ENCODE measurements around the gene CSNK1G1. TPM values are rescaled to one million over a fixed set of nuclear protein-coding genes. Genes with fewer than 3 reads are reported as not detected.

CSNK1G1 gene
- total RNA-seq, 1 donor from 2014 or later: 27.7 TPM

- Mint-ChIP-seq H3K36me3 (ENCODE audit: insufficient read depth) (no peaks in the 10 kb centered on the region), H3K4me3 (ENCODE audit: low read depth) (no peak overlapping the region), H3K27me3 (no peaks in the 10 kb centered on the region), H3K9me3 (ENCODE audit: low read depth) (no peaks in the 10 kb centered on the region), H3K4me1 (ENCODE audit: low read depth) (peaks cover 6% of the 10 kb centered on the region), H3K27ac (no peak overlapping the region)
- DNase-seq (ENCODE audit: low spot score, unreplicated experiment): no peak
- TF ChIP-seq CTCF (IDR thresholded peaks at IDR 0.05; ENCODE audit: unreplicated experiment): no peak
Observed at GRCh38 chr15:64286473-64286872, 69.5 kb downstream of the CSNK1G1 start.

GRCh38 chr15:64285871-64286270 lies 70.1 kb downstream of the CSNK1G1 start:
- H3K4me1 Mint-ChIP-seq (ENCODE audit: low read depth): peaks cover 6% of the 10 kb centered on the region
- no peaks in the 10 kb centered on the region for H3K9me3 Mint-ChIP-seq (ENCODE audit: low read depth)
- no peak overlapping the region for H3K27ac Mint-ChIP-seq

GRCh38 chr15:64285150-64285549 lies 70.8 kb downstream of the CSNK1G1 start:
- H3K27ac Mint-ChIP-seq: no peak overlapping the region
- no peak for TF ChIP-seq CTCF (IDR thresholded peaks at IDR 0.05; ENCODE audit: unreplicated experiment)

More at GRCh38 chr15:64285871-64286270, 70.1 kb downstream of the CSNK1G1 start:
- Mint-ChIP-seq H3K4me3 (ENCODE audit: low read depth) (no peak overlapping the region), H3K27me3 (no peaks in the 10 kb centered on the region), H3K36me3 (ENCODE audit: insufficient read depth) (peaks cover 2% of the 10 kb centered on the region)
- no peak for DNase-seq (ENCODE audit: low spot score, unreplicated experiment)
- TF ChIP-seq CTCF (IDR thresholded peaks at IDR 0.05; ENCODE audit: unreplicated experiment): no peak

GRCh38 chr15:64284042-64284441 lies 71.9 kb downstream of the CSNK1G1 start:
- Mint-ChIP-seq H3K27me3 (no peaks in the 10 kb centered on the region), H3K4me3 (ENCODE audit: low read depth) (no peak overlapping the region), H3K4me1 (ENCODE audit: low read depth) (peaks cover 6% of the 10 kb centered on the region), H3K9me3 (ENCODE audit: low read depth) (no peaks in the 10 kb centered on the region), H3K27ac (no peak overlapping the region), H3K36me3 (ENCODE audit: insufficient read depth) (peaks cover 2% of the 10 kb centered on the region)
- no peak for DNase-seq (ENCODE audit: low spot score, unreplicated experiment)
- no peak for TF ChIP-seq CTCF (IDR thresholded peaks at IDR 0.05; ENCODE audit: unreplicated experiment)

More at GRCh38 chr15:64285150-64285549, 70.8 kb downstream of the CSNK1G1 start:
- no peaks in the 10 kb centered on the region for H3K9me3 Mint-ChIP-seq (ENCODE audit: low read depth)
- DNase-seq (ENCODE audit: low spot score, unreplicated experiment): no peak
- no peak overlapping the region for H3K4me3 Mint-ChIP-seq (ENCODE audit: low read depth)
- H3K36me3 Mint-ChIP-seq (ENCODE audit: insufficient read depth): peaks cover 2% of the 10 kb centered on the region
- no peaks in the 10 kb centered on the region for H3K27me3 Mint-ChIP-seq
- H3K4me1 Mint-ChIP-seq (ENCODE audit: low read depth): peaks cover 6% of the 10 kb centered on the region

- Mint-ChIP-seq H3K27ac (no peak overlapping the region), H3K4me3 (ENCODE audit: low read depth) (no peak overlapping the region), H3K27me3 (no peaks in the 10 kb centered on the region)
Observed at GRCh38 chr15:64282701-64283100, 73.3 kb downstream of the CSNK1G1 start.

More at GRCh38 chr15:64282701-64283100, 73.3 kb downstream of the CSNK1G1 start:
- peaks cover 6% of the 10 kb centered on the region for H3K4me1 Mint-ChIP-seq (ENCODE audit: low read depth)
- TF ChIP-seq CTCF (IDR thresholded peaks at IDR 0.05; ENCODE audit: unreplicated experiment): no peak
- DNase-seq (ENCODE audit: low spot score, unreplicated experiment): no peak
- peaks cover 2% of the 10 kb centered on the region for H3K36me3 Mint-ChIP-seq (ENCODE audit: insufficient read depth)
- no peaks in the 10 kb centered on the region for H3K9me3 Mint-ChIP-seq (ENCODE audit: low read depth)
